Endothelial cell of umbilical vein (primary cell): ENCODE measurements around the gene NDRG2. TPM values are rescaled to one million over a fixed set of nuclear protein-coding genes. Genes with fewer than 3 reads are reported as not detected.

Source experiments
- BruUV-seq: library from RNA; stranded (reverse); fragments of 400-500 nt; replicated peaks from 2 replicates; lab custom pipeline; 2021; lab: Mats Ljungman, UMichigan
- CTCF ChIA-PET: fragments of 300-600, 350-600 bp; sonication (Branson Sonifier 250); formaldehyde crosslinking; loops from one replicate; lab custom pipeline; 2021; ENCODE audit warnings: antibody characterized with exemption, inconsistent platforms; lab: Charles Lee
- POLR2A ChIA-PET: fragments of 300-600, 350-600 bp; sonication (Branson Sonifier 250); formaldehyde crosslinking; loops from one replicate; lab custom pipeline; 2021; ENCODE audit warnings: antibody characterized with exemption, inconsistent platforms; lab: Charles Lee
- DNase-seq: peaks from one replicate; pipeline ENCODE4 v3.0.0-alpha.2; 2011; ENCODE audit warnings: low read depth, low spot score
- FAIRE-seq: peaks from 2 replicates; lab custom pipeline; 2011; peaks lifted over from hg19 to GRCh38; lab: Jason Lieb, UNC
- H2AFZ ChIP-seq: 2 replicates; pipeline ENCODE4 v1.6.0; 2012; ENCODE audit warnings: low read depth, low read length, control low read depth, inconsistent platforms
- H3K27ac ChIP-seq: 2 replicates; pipeline ENCODE4 v1.5.1; 2011; ENCODE audit warnings: low read depth, mild to moderate bottlenecking, control low read depth, low read length, moderate library complexity; ENCODE audit not compliant: insufficient read depth
- H3K27me3 ChIP-seq, 2 experiments: 2 replicates each; pipeline versions ENCODE4 v1.6.0 to v1.6.1; 2011; ENCODE audit warnings: low read length in 2 of 2, mixed read lengths in 1 of 2; ENCODE audit not compliant: control insufficient read depth in 2 of 2, insufficient read depth in 2 of 2
- H3K36me3 ChIP-seq, 2 experiments: 2 replicates in 1 of 2; 3 replicates in 1 of 2; pipeline ENCODE4 v1.5.1; 2011; ENCODE audit warnings: low read length in 2 of 2, mild to moderate bottlenecking in 1 of 2, moderate library complexity in 1 of 2; ENCODE audit not compliant: control insufficient read depth in 2 of 2, insufficient read depth in 2 of 2; ENCODE audit errors: extremely low read depth in 1 of 2
- H3K4me1 ChIP-seq: 3 replicates; pipeline ENCODE4 v1.5.1; 2011; ENCODE audit warnings: mild to moderate bottlenecking, low read length; ENCODE audit not compliant: control insufficient read depth, insufficient read depth; ENCODE audit errors: extremely low read depth
- H3K4me2 ChIP-seq: 2 replicates; pipeline ENCODE4 v1.6.1; 2011; ENCODE audit warnings: low read length, control low read depth, mixed read lengths; ENCODE audit not compliant: insufficient read depth
- H3K4me3 ChIP-seq, 3 experiments: fragments of 200-600 bp in 1 of 3; sonication (generic), shearing (Covaris generic) in 1 of 3; replicated peaks in 1 of 3; 2 replicates each; pipeline ENCODE4 v1.5.1; 2011 to 2016; ENCODE audit warnings: control low read depth in 3 of 3, low read length in 3 of 3, mild to moderate bottlenecking in 2 of 3, inconsistent platforms in 1 of 3, low read depth in 1 of 3, moderate library complexity in 1 of 3; ENCODE audit not compliant: insufficient read depth in 1 of 3
- H3K79me2 ChIP-seq: 2 replicates; pipeline ENCODE4 v1.6.0; 2012; ENCODE audit warnings: low read length, inconsistent platforms; ENCODE audit not compliant: control insufficient read depth, insufficient read depth
- H3K9ac ChIP-seq: replicated peaks from 2 replicates; pipeline ENCODE3; 2011; ENCODE audit warnings: low read length, control low read depth; ENCODE audit not compliant: insufficient read depth; ENCODE audit errors: extremely low read depth
- H3K9me1 ChIP-seq: replicated peaks from 3 replicates; pipeline ENCODE4 v1.6.0; 2011; ENCODE audit warnings: mild to moderate bottlenecking, low read length; ENCODE audit not compliant: control insufficient read depth, insufficient read depth; ENCODE audit errors: extremely low read depth
- H3K9me3 ChIP-seq: replicated peaks from 2 replicates; pipeline ENCODE4 v1.5.1; 2012; ENCODE audit warnings: low read length, inconsistent platforms; ENCODE audit not compliant: control insufficient read depth, insufficient read depth
- H4K20me1 ChIP-seq: replicated peaks from 2 replicates; pipeline ENCODE3; 2011; ENCODE audit warnings: mild to moderate bottlenecking, low read length; ENCODE audit not compliant: control insufficient read depth, insufficient read depth; ENCODE audit errors: extremely low read depth
- EZH2 ChIP-seq: IDR thresholded peaks from 2 replicates; pipeline ENCODE4 v1.6.1; 2012; ENCODE audit warnings: borderline replicate concordance, low read depth, mild to moderate bottlenecking, moderate library complexity, low read length, inconsistent platforms; ENCODE audit not compliant: severe bottlenecking
- FOS ChIP-seq: IDR thresholded peaks from 2 replicates; pipeline ENCODE4 v1.6.1; 2011; ENCODE audit warnings: mild to moderate bottlenecking, low read length, moderate library complexity, borderline replicate concordance; ENCODE audit not compliant: insufficient read depth
- GATA2 ChIP-seq: IDR thresholded peaks from 2 replicates; pipeline ENCODE4 v1.7.0; 2011; ENCODE audit warnings: low read depth, mild to moderate bottlenecking, moderate library complexity, mixed read lengths, low read length; ENCODE audit not compliant: insufficient read length, insufficient read depth
- JUN ChIP-seq: IDR thresholded peaks from 2 replicates; pipeline ENCODE4 v1.6.1; 2011; ENCODE audit warnings: borderline replicate concordance, low read depth; ENCODE audit not compliant: insufficient read length, insufficient read depth
- MYC ChIP-seq: IDR thresholded peaks from one replicate; pipeline ENCODE4 v1.6.1; 2011; ENCODE audit warnings: mild to moderate bottlenecking, low read depth, low read length
- POLR2A ChIP-seq: IDR thresholded peaks from 2 replicates; pipeline ENCODE4 v1.6.1; 2012; ENCODE audit warnings: low read depth, mild to moderate bottlenecking, control low read depth, low read length
- POLR2AphosphoS5 ChIP-seq: IDR thresholded peaks from 2 replicates; pipeline ENCODE4 v1.6.1; 2012; ENCODE audit warnings: low read depth, mild to moderate bottlenecking, control low read depth, low read length, moderate library complexity; ENCODE audit not compliant: insufficient read depth
- dilution Hi-C: fragments of 300-500 bp; cut with MboI; formaldehyde crosslinking; loops from one replicate; pipeline ENCODE4 v1.15.0; 2019; ENCODE audit warnings: low sequenced_read_pairs; ENCODE audit not compliant: extremely low pct_ligation_motif_present
- intact Hi-C: fragments of 100-400 bp; cut with micrococcal nuclease; formaldehyde crosslinking; loops from one replicate; pipeline ENCODE4 v1.10.0; 2022
- polyA plus RNA-seq, 4 experiments: library from polyadenylated mRNA; depleted of rRNA in 3 of 4; stranded (reverse) in 3 of 4; unstranded in 1 of 4; fragments of >200 nt; gene quantifications; 2 replicates each; pipeline versions ENCODE4 v1.2.1 to v1.2.3, GENCODE V29; 2011 to 2012; ENCODE audit warnings: missing spikeins in 1 of 4
- total RNA-seq: library from RNA; stranded (reverse); gene quantifications from 2 replicates; pipeline ENCODE4 v1.2.3, GENCODE V29; 2021
- TF ChIP-seq, protein P1 (sequence below), 2 donors: IDR thresholded peaks; 1 replicate in 1 of 2; 2 replicates in 1 of 2; pipeline ENCODE4 v1.5.1; 2011; ENCODE audit warnings: low read length in 2 of 2, mild to moderate bottlenecking in 2 of 2, moderate library complexity in 2 of 2, control low read depth in 1 of 2, inconsistent platforms in 1 of 2, low read depth in 1 of 2; ENCODE audit not compliant: insufficient read depth in 1 of 2; ENCODE audit errors: extremely low read depth in 1 of 2
- TF ChIP-seq, protein P2 (sequence below): IDR thresholded peaks from 2 replicates; pipeline ENCODE4 v1.6.1; 2011; ENCODE audit not compliant: insufficient read depth, insufficient read length

The NDRG2 gene
- total and polyA plus RNA-seq, 2 donors (not counting 3 experiments of a cell fraction or from before 2014, with no cell fraction given): 0.54 TPM; not detected in 1

DNA sequence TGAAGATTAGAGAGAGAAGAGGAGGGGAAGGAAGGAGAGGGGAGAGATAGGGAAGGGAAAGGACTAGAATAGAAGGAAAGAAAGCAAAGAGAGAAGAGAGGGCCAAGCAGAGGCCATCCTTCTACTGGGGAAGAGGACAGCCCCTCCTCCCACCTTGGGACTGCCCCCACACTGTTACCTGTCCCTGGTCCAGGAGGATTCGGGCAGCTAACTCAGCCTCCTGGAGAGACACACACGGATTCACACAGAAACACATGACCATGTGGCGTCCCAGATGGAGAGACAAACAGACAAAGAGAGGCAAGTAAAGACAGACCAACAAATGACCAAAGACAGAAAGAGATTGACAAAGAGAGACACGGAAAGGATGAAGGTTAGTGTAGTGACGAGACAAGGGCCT lies 2.2 kb downstream of the NDRG2 start:
- CTCF ChIA-PET: interaction anchor here (2.5 kb wide), 1 partner anchor 8 kb away, joined by 28 read pairs; no protein-coding TSS in a partner anchor
- H4K20me1 ChIP-seq: no peaks in the 10 kb centered on the region
- no TSS peak for BruUV-seq
- H3K9me3 ChIP-seq: no peaks in the 10 kb centered on the region
- no peaks in the 10 kb centered on the region for H3K79me2 ChIP-seq
- H3K9ac ChIP-seq: no peak overlapping the region
- POLR2A ChIA-PET: no interaction called here
- dilution Hi-C loops (no loop called here), intact Hi-C loops (no loop called here)
- no peaks in the 10 kb centered on the region for H3K9me1 ChIP-seq
- H3K4me2 ChIP-seq: no peak overlapping the region
- H3K36me3 ChIP-seq: no peaks in the 10 kb centered on the region
- no peak overlapping the region for H3K27ac ChIP-seq
- no peak for FAIRE-seq
- no peak overlapping the region for H2AFZ ChIP-seq
- TF ChIP-seq EZH2 (no peak), FOS (no peak), JUN (no peak), POLR2A (no peak), POLR2AphosphoS5 (no peak), GATA2 (no peak), MYC (no peak)
- TF ChIP-seq, protein P1, sequence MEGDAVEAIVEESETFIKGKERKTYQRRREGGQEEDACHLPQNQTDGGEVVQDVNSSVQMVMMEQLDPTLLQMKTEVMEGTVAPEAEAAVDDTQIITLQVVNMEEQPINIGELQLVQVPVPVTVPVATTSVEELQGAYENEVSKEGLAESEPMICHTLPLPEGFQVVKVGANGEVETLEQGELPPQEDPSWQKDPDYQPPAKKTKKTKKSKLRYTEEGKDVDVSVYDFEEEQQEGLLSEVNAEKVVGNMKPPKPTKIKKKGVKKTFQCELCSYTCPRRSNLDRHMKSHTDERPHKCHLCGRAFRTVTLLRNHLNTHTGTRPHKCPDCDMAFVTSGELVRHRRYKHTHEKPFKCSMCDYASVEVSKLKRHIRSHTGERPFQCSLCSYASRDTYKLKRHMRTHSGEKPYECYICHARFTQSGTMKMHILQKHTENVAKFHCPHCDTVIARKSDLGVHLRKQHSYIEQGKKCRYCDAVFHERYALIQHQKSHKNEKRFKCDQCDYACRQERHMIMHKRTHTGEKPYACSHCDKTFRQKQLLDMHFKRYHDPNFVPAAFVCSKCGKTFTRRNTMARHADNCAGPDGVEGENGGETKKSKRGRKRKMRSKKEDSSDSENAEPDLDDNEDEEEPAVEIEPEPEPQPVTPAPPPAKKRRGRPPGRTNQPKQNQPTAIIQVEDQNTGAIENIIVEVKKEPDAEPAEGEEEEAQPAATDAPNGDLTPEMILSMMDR (IDR thresholded peaks at IDR 0.05; ENCODE audit: extremely low read depth in 1 of 2, insufficient read depth in 1 of 2, low read depth in 1 of 2, low read length in 2 of 2): no peak
- TF ChIP-seq, protein P2, sequence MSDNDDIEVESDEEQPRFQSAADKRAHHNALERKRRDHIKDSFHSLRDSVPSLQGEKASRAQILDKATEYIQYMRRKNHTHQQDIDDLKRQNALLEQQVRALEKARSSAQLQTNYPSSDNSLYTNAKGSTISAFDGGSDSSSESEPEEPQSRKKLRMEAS: no peak
- no peak overlapping the region for H3K4me3 ChIP-seq
- H3K4me1 ChIP-seq: no peaks in the 10 kb centered on the region
- peaks cover 45 to 59% of the 10 kb centered on the region in 2 experiments for H3K27me3 ChIP-seq
- DNase-seq: no peak
